GM23248 (cell line): Measurements from ENCODE around the gene DCAF4. TPM values are rescaled to one million over a fixed set of nuclear protein-coding genes. Genes with fewer than 3 reads are reported as not detected.
"Not testable (repeated sequence)": the region's sequence is repeated elsewhere in the genome, so short reads cannot be mapped to it uniquely, and the experiment has no call there.

Experiments used
- DNase-seq: peaks from one replicate; pipeline ENCODE4 v3.0.0-alpha.2; 2015
- H2AFZ ChIP-seq: fragments of 200-600 bp; sonication (generic); 2 replicates; pipeline ENCODE4 v1.6.1; 2016; ENCODE audit warnings: antibody characterized with exemption
- H3F3A ChIP-seq: fragments of 200-600 bp; sonication (generic); 2 replicates; pipeline ENCODE4 v1.6.1; 2016; ENCODE audit warnings: mild to moderate bottlenecking, antibody characterized with exemption, mixed run types; ENCODE audit not compliant: insufficient read depth
- H3K27ac ChIP-seq: fragments of 200-600 bp; sonication (generic); 2 replicates; pipeline ENCODE4 v1.5.1; 2016; ENCODE audit warnings: mild to moderate bottlenecking
- H3K27me3 ChIP-seq: fragments of 200-600 bp; sonication (generic); replicated peaks from 2 replicates; pipeline ENCODE4 v1.6.1; 2016; ENCODE audit warnings: mild to moderate bottlenecking; ENCODE audit not compliant: insufficient read depth
- H3K36me3 ChIP-seq: fragments of 200-600 bp; sonication (generic); 2 replicates; pipeline ENCODE4 v1.6.1; 2016; ENCODE audit warnings: low read depth, mild to moderate bottlenecking
- H3K4me1 ChIP-seq: fragments of 200-600 bp; sonication (generic); 2 replicates; pipeline ENCODE4 v1.6.1; 2016; ENCODE audit warnings: mild to moderate bottlenecking; ENCODE audit not compliant: insufficient read depth
- H3K4me2 ChIP-seq: fragments of 200-600 bp; sonication (generic); one replicate; pipeline ENCODE4 v1.6.1; 2016; ENCODE audit warnings: mild to moderate bottlenecking; ENCODE audit not compliant: unreplicated experiment
- H3K4me3 ChIP-seq: fragments of 200-600 bp; sonication (generic); 2 replicates; pipeline ENCODE4 v1.5.1; 2016; ENCODE audit warnings: mild to moderate bottlenecking
- H3K79me2 ChIP-seq: fragments of 200-600 bp; sonication (generic); 2 replicates; pipeline ENCODE4 v1.6.1; 2016; ENCODE audit warnings: mild to moderate bottlenecking; ENCODE audit not compliant: insufficient read depth
- H3K9ac ChIP-seq: fragments of 200-600 bp; sonication (generic); 2 replicates; pipeline ENCODE4 v1.6.1; 2016; ENCODE audit warnings: mild to moderate bottlenecking
- H3K9me2 ChIP-seq: fragments of 200-600 bp; sonication (generic); 2 replicates; pipeline ENCODE4 v1.6.1; 2016; ENCODE audit warnings: mixed run types, mild to moderate bottlenecking, moderate library complexity; ENCODE audit not compliant: insufficient read depth
- H3K9me3 ChIP-seq: fragments of 200-600 bp; sonication (generic); one replicate; pipeline ENCODE4 v1.6.1; 2017; ENCODE audit warnings: low read depth
- H4K20me1 ChIP-seq: fragments of 200-600 bp; sonication (generic); 2 replicates; pipeline ENCODE4 v1.6.0; 2016; ENCODE audit not compliant: insufficient read depth
- EZH2 ChIP-seq: fragments of 200-600 bp; sonication (generic); IDR thresholded peaks from 2 replicates; pipeline ENCODE4 v1.6.1; 2018; ENCODE audit warnings: antibody characterized with exemption, mild to moderate bottlenecking; ENCODE audit not compliant: insufficient read depth, poor library complexity, severe bottlenecking
- EZH2phosphoT487 ChIP-seq: fragments of 200-600 bp; sonication (generic); IDR thresholded peaks from 2 replicates; pipeline ENCODE4 v1.6.1; 2018; ENCODE audit warnings: antibody characterized with exemption, moderate library complexity, mild to moderate bottlenecking, low read depth; ENCODE audit not compliant: insufficient read depth
- WGBS, 2 experiments: methylation state at CpG; one replicate each; pipeline ENCODE4 v1.1.6; 2015 to 2017; ENCODE audit warnings: low lambda C conversion rate in 2 of 2, low coverage in 1 of 2; ENCODE audit errors: missing lambda C conversion rate in 2 of 2; 5-methylcytosine and 5-hydroxymethylcytosine counted together
- in situ Hi-C: fragments of 300-500 bp; cut with MboI; formaldehyde crosslinking; loops from 2 replicates; pipeline ENCODE4 v1.15.0; 2020
- polyA plus RNA-seq: library from polyadenylated mRNA; unstranded; fragments of >200 nt; fragmentation: Nextera tagmentation; extraction: Ambion mirVana; gene quantifications from 2 replicates; pipeline ENCODE4 v1.2.1, GENCODE V29; 2016
- total RNA-seq: library from RNA; depleted of rRNA; stranded (reverse); fragments of >200 nt; shearing (Covaris generic); gene quantifications from 2 replicates; pipeline ENCODE4 v1.2.3, GENCODE V29; 2014

Gene DCAF4
- total and polyA plus RNA-seq, 2 experiments from 2014 or later, result 17.1 to 20.4 TPM

GRCh38 chr14:72948481-72949138 lies 22.3 kb downstream of the DCAF4 start:
- Histone ChIP-seq H3K27me3 (no peaks in the 10 kb centered on the region), H3K9me2 (no peaks in the 10 kb centered on the region), H3K4me3 (no peak overlapping the region), H3K4me2 (no peak overlapping the region), H3F3A (peaks cover 7% of the 10 kb centered on the region), H3K79me2 (no peaks in the 10 kb centered on the region), H3K4me1 (no peaks in the 10 kb centered on the region), H3K36me3 (no peaks in the 10 kb centered on the region), H3K27ac (no peak overlapping the region), H3K9me3 (no peaks in the 10 kb centered on the region), H4K20me1 (no peaks in the 10 kb centered on the region), H3K9ac (no peak overlapping the region), H2AFZ (no peak overlapping the region)
- DNase-seq, result peak; percentile 74
- in situ Hi-C loops, result loop anchor here (10.0 kb wide), 1 partner anchor 434 kb away; no protein-coding TSS in a partner anchor
- WGBS, 2 experiments, result 40% methylated on average over 5 of the region's 5 CpGs
- no peak for TF ChIP-seq EZH2phosphoT487

GRCh38 chr14:72952171-72952570 lies 25.9 kb downstream of the DCAF4 start:
- DNase-seq, result no peak
- no peaks in the 10 kb centered on the region for H3K9me2 ChIP-seq
- TF ChIP-seq EZH2, result no peak
- TF ChIP-seq EZH2phosphoT487, result no peak
- H3K79me2 ChIP-seq, result no peaks in the 10 kb centered on the region
- no peak overlapping the region for H3K9ac ChIP-seq
- no peaks in the 10 kb centered on the region for H3K27me3 ChIP-seq
- no peak overlapping the region for H3K4me2 ChIP-seq
- H3K36me3 ChIP-seq, result no peaks in the 10 kb centered on the region; the same call in 1 of the 2 replicates
- peaks cover 7% of the 10 kb centered on the region for H3F3A ChIP-seq
- no peak overlapping the region for H3K27ac ChIP-seq
- no peaks in the 10 kb centered on the region for H4K20me1 ChIP-seq
- in situ Hi-C loops, result no loop called here
- H3K4me1 ChIP-seq, result no peaks in the 10 kb centered on the region
- no peak overlapping the region for H2AFZ ChIP-seq
- no peak overlapping the region for H3K4me3 ChIP-seq
- WGBS, 2 experiments, result 73 to 83% methylated on average over 3 of the region's 3 CpGs
- no peaks in the 10 kb centered on the region for H3K9me3 ChIP-seq

- H3K36me3 ChIP-seq, H3K27me3 ChIP-seq, H3K9ac ChIP-seq, H3K79me2 ChIP-seq, in situ Hi-C loops, H3K4me3 ChIP-seq, H4K20me1 ChIP-seq, H3K27ac ChIP-seq, H3K4me1 ChIP-seq, H3F3A ChIP-seq, H3K9me2 ChIP-seq, DNase-seq, H2AFZ ChIP-seq, H3K9me3 ChIP-seq, H3K4me2 ChIP-seq: not testable (repeated sequence)
- 86 to 91% methylated on average over 9 of the region's 9 CpGs for WGBS, 2 experiments
These were observed 30.5 kb downstream of the DCAF4 start for GRCh38 chr14:72956741-72957140.

GRCh38 chr14:72957213-72957612 lies 30.9 kb downstream of the DCAF4 start:
- no peak overlapping the region for H3K27ac ChIP-seq
- no peaks in the 10 kb centered on the region for H3K79me2 ChIP-seq
- in situ Hi-C loops, result no loop called here
- no peaks in the 10 kb centered on the region for H3K9me3 ChIP-seq
- no peak overlapping the region for H3K4me2 ChIP-seq
- no peaks in the 10 kb centered on the region for H3K4me1 ChIP-seq
- H3K9ac ChIP-seq, result no peak overlapping the region
- H2AFZ ChIP-seq, result no peak overlapping the region
- no peaks in the 10 kb centered on the region; the same call in 1 of the 2 replicates for H3K36me3 ChIP-seq
- 95% methylated on average over 3 of the region's 3 CpGs for WGBS, 2 experiments
- peaks cover 8% of the 10 kb centered on the region; the same call in 1 of the 2 replicates for H3F3A ChIP-seq
- TF ChIP-seq EZH2phosphoT487, result no peak
- TF ChIP-seq EZH2, result no peak
- DNase-seq, result no peak
- no peaks in the 10 kb centered on the region for H4K20me1 ChIP-seq
- H3K9me2 ChIP-seq, result no peaks in the 10 kb centered on the region
- H3K27me3 ChIP-seq, result no peaks in the 10 kb centered on the region
- H3K4me3 ChIP-seq, result no peak overlapping the region

GRCh38 chr14:72958548-72958947 lies 32.3 kb downstream of the DCAF4 start:
- Histone ChIP-seq H3K9me3 (no peaks in the 10 kb centered on the region), H3K27me3 (no peaks in the 10 kb centered on the region), H4K20me1 (no peaks in the 10 kb centered on the region), H3K4me2 (no peak overlapping the region), H3K4me3 (no peak overlapping the region), H3K79me2 (no peaks in the 10 kb centered on the region), H2AFZ (no peak overlapping the region), H3K9me2 (no peaks in the 10 kb centered on the region), H3K9ac (no peak overlapping the region), H3F3A (peaks cover 22% of the 10 kb centered on the region), H3K27ac (no peak overlapping the region), H3K4me1 (no peaks in the 10 kb centered on the region), H3K36me3 (no peaks in the 10 kb centered on the region; the same call in 1 of the 2 replicates)
- no peak for TF ChIP-seq EZH2phosphoT487
- in situ Hi-C loops, result no loop called here
- 90 to 95% methylated on average over 13 to 15 of the region's 15 CpGs for WGBS, 2 experiments
- DNase-seq, result no peak

- Histone ChIP-seq H3F3A (peaks cover 38% of the 10 kb centered on the region), H3K27ac (0 out of 2 replicates have a peak overlapping the region, but pooled peaks have one; percentile 24)
- H3K9ac ChIP-seq, H3K9me3 ChIP-seq, H3K36me3 ChIP-seq, H3K9me2 ChIP-seq, H2AFZ ChIP-seq, H3K4me1 ChIP-seq, DNase-seq, in situ Hi-C loops, H4K20me1 ChIP-seq, H3K4me2 ChIP-seq, H3K27me3 ChIP-seq, H3K79me2 ChIP-seq, H3K4me3 ChIP-seq: not testable (repeated sequence)
- 99 to 100% methylated on average over 4 of the region's 4 CpGs for WGBS, 2 experiments
These were observed 34.8 kb downstream of the DCAF4 start for GRCh38 chr14:72961016-72961415.
